ENCODE measurements around the gene KLHL30. TPM values are rescaled to one million over a fixed set of nuclear protein-coding genes. Genes with fewer than 3 reads are reported as not detected.

KLHL30 gene
- polyA plus RNA-seq, 3 donors: 0.22 to 2.5 (median 1.0) TPM

GRCh38 chr2:238140040-238140439 lies 1.6 kb downstream of the KLHL30 start:
- 87 to 93% (median 88%) methylated on average over 7 of the region's 7 CpGs for WGBS, 3 donors
- H3K27ac ChIP-seq (ENCODE audit: low read depth, low read length): no peak overlapping the region

DNA sequence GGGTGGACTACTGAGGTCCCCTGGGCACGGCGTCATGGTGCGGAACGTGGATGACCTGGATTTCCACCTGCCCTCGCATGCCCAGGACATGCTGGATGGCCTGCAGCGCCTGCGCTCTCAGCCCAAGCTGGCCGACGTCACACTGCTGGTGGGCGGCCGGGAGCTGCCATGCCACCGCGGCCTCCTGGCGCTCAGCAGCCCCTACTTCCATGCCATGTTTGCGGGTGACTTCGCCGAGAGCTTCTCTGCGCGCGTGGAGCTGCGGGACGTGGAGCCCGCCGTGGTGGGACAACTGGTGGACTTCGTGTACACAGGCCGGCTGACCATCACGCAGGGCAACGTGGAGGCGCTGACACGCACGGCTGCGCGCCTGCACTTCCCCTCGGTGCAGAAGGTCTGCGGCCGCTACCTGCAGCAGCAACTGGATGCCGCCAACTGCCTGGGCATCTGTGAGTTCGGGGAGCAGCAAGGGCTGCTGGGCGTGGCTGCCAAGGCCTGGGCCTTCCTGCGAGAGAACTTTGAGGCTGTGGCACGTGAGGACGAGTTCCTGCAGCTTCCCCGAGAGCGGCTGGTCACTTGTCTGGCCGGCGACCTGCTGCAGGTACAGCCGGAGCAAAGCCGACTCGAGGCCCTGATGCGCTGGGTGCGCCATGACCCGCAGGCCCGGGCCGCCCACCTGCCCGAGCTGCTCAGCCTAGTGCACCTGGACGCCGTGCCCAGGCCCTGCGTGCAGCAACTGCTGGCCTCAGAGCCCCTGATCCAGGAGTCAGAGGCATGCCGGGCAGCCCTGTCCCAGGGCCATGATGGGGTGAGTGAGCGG lies 2.5 kb downstream of the KLHL30 start:
- 91 to 97% (median 95%) methylated on average over 59 to 60 of the region's 60 CpGs for WGBS, 3 donors
- no peak overlapping the region for H3K27ac ChIP-seq (ENCODE audit: low read depth, low read length)

GRCh38 chr2:238141541-238142318 lies 3.3 kb downstream of the KLHL30 start:
- 64 to 68% (median 65%) methylated on average over 10 of the region's 10 CpGs for WGBS, 3 donors

DNA sequence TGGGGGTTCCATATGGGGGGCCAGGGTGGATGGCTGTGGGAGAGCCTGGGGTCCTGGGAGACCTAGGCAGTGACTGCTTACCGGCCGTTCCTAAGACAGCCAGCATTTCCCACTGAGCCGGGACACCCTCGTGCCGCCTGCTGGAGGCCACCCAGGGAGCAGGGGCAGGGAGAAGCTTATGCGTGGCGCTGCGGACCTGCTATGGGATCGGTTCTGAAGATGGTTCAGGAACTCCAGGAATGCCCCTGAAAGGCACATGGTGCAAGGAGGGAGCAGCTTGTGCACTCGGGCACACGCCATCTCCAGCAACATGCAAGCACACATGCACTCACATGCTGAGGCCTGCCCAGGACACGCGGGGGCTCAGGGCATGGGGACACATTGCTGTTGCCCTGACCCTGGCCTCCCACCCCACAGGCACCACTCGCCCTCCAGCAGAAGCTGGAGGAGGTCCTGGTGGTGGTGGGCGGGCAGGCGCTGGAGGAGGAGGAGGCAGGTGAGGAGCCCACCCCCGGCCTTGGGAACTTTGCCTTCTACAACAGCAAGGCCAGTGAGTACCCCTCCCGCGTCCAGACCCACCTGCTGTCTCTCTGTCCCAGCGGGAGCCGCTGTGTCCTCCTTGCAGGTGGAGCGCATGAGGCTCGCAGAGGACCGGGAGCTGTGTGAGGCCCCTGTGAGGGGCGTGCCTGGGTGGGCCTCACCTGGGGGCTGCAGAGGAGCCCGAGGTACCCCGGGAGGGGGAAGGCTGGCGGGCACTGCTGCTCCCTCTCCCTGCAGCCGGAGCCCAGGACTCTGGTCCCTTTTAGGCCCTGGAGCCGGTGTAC lies 4.1 kb downstream of the KLHL30 start:
- WGBS, 3 donors: 85 to 88% (median 88%) methylated on average over 29 to 30 of the region's 30 CpGs
- H3K27ac ChIP-seq (ENCODE audit: low read depth, low read length): no peak overlapping the region

More at GRCh38 chr2:238141541-238142318, 3.3 kb downstream of the KLHL30 start:
- no peak overlapping the region for H3K27ac ChIP-seq (ENCODE audit: low read depth, low read length)

DNA sequence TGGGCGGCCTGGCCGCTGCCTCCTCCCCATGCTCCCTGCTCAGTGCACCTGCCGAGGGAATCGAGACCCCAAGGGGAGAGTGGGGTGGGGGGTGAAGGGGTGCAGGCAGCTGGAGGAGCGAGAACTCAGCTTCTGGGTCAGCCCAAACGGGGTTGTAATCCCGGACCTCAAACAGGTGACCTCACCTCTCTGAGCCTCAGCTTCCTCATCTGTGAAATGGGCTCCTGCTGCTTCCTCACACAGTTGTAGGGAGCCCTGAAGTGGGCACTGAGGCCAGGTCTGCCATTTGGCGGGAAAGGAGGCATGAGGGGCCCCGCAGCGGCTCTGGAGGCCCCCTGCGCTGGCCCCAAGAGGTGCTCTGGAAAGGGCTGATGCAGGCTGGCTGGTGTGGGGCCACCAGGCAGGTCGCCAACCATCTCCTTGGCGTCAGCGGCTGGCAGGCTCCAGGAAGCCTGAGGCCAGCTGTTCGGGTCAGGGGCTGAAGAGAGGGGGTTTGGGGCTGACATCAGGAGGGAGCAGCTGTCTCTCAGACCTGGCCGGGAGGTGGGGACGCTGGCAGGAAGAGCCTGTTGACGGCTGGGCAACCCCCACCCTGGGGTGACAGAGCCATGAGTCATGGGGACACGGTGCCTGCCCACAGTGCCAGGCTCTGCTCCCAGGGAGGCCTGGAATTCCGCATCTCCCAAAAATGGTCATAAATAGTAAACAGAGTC lies 4.9 kb downstream of the KLHL30 start:
- no peak overlapping the region for H3K27ac ChIP-seq (ENCODE audit: low read depth, low read length)
- WGBS, 3 donors: 59 to 79% (median 68%) methylated on average over 20 of the region's 20 CpGs

GRCh38 chr2:238144262-238144661 lies 5.8 kb downstream of the KLHL30 start:
- WGBS, 3 donors: 72 to 81% (median 78%) methylated on average over 5 of the region's 5 CpGs

DNA sequence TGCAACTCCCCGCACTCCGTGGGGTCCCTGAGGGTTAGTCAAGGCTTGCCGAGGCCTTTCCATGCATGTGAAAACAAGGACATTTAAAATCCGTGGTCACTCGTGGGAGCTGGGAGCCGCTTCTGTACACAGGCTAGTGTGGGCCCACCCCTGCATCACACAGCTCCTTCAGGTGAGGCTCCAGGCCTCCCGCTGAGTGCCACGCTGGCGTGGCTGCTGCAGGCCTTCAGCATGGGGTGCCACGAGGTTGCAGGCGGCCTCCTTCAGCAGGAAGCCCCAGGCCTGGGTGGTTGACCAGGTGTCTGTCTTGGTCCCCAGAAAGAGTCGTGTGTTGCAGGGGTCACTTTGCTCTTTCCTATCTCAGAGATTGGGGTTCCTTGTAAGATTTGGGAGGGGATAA lies 6.6 kb downstream of the KLHL30 start:
- 84 to 87% (median 87%) methylated on average over 12 of the region's 12 CpGs for WGBS, 3 donors
- no peak overlapping the region for H3K27ac ChIP-seq (ENCODE audit: low read depth, low read length)

More at GRCh38 chr2:238144262-238144661, 5.8 kb downstream of the KLHL30 start:
- H3K27ac ChIP-seq (ENCODE audit: low read depth, low read length): no peak overlapping the region

DNA sequence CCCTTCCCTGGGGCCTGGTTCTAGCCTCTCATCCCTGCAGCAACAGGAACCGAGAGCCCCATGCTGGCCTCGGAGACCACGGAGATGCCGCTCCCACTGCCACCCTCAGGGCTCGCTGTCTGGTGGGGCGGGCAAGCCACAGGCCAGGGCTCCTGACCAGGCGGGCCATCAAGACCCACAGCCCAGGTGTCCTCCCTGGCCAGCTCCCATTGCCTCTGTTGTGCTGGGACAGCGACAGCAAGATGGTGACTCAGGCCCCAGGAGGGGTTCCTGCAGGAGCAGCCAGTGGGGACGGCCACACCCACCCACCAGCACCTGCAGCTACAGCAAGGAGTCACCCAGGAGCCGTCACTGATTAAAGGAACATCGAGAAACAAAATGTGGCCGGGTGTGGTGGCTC lies 7.4 kb downstream of the KLHL30 start:
- no peak overlapping the region for H3K27ac ChIP-seq (ENCODE audit: low read depth, low read length)
- 78 to 84% (median 79%) methylated on average over 12 of the region's 12 CpGs for WGBS, 3 donors

DNA sequence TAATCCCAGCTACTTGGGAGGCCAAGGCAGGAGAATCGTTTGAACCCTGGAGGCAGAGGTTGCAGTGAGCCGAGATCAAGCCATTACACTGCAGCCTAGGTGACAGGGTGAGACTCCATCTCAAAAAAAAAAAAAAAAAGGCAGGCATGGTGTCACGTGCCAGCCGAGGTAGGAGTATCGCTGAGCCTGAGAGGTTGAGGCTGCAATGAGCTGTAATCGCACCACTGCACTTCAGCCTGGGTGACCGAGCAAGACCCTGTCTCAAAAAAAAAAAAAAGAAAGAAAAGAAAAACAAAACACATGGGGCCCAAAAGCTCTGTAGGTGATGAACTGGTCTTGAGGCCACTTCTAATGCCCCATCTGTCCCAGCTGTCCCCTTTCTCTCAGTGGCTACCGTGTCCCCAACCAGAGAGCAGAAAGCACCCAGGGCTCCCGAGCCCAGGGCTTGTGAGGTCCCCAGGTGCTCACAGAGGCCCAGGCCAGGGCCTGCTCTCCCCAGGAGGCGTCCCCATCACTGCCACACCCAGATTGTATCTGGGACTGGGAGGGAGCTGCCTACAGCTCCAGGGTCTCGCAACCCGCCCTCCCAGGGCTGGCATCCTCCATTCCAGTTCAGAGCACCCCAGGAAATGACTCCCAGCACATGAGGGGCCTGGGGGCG lies 8.5 kb downstream of the KLHL30 start:
- WGBS, 3 donors: 89 to 92% (median 90%) methylated on average over 13 of the region's 13 CpGs
- H3K27ac ChIP-seq (ENCODE audit: low read depth, low read length): no peak overlapping the region

DNA sequence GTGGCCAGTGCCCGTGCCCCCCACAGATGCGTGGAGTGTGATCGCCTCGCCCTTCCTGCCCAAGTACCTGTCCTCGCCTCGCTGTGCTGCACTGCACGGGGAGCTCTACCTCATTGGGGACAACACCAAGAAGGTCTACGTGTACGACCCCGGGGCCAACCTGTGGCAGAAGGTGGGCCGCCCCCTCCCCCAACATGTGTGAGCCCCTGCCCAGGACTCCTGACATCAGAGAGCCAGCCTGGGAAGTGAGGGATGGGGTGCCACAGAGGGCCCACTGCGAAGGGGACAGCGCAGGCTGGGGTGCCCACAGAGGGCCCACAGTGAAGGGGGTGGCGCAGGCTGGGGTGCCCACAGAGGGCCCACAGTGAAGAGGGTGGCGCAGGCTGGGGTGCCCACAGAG lies 10.5 kb downstream of the KLHL30 start:
- WGBS, 3 donors: 94 to 95% (median 95%) methylated on average over 15 of the region's 15 CpGs
- no peak overlapping the region for H3K27ac ChIP-seq (ENCODE audit: low read depth, low read length)

GRCh38 chr2:238149841-238150572 lies 11.5 kb downstream of the KLHL30 start:
- WGBS, 3 donors: 76 to 83% (median 81%) methylated on average over 13 to 14 of the region's 14 CpGs
- no peak overlapping the region for H3K27ac ChIP-seq (ENCODE audit: low read depth, low read length)

- no peak overlapping the region for H3K27ac ChIP-seq (ENCODE audit: low read depth, low read length)
- WGBS, 3 donors: 92 to 96% (median 94%) methylated on average over 20 to 24 of the region's 25 CpGs
Measured at GRCh38 chr2:238150686-238151085, 12.2 kb downstream of the KLHL30 start.

GRCh38 chr2:238151205-238151604 lies 12.7 kb downstream of the KLHL30 start:
- 85 to 87% (median 86%) methylated on average over 13 of the region's 13 CpGs for WGBS, 3 donors
- H3K27ac ChIP-seq (ENCODE audit: low read depth, low read length): no peak overlapping the region

DNA sequence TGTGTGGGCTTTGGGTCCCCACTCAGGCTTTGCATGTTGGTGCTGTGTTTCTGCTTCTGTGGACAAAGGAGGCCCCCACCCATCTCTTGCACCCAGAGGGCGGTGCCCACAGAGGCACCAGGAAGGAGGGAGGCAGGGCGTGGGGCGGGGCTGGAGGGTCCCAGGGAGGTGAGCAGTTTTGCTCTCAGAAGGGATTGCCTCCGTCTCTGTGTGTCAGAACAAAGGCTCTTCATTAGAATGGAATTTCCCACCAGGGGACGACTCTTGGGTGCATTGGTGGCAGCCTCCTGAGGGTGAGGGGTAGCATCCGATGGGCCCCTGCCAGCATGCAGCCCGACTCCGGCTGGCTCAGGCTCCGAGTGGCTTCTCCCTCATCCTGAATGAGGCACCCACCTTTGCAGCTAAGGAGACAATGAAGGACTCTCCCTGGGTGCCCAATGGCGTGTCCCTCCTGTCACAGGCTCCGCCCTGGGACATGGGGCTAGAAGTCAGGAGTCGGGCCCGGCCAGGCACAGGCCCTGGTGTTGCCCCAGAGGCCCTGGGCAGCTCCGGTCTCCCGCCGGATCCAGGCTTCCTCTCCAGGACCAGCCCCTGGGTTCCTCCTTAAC lies 13.3 kb downstream of the KLHL30 start:
- H3K27ac ChIP-seq (ENCODE audit: low read depth, low read length): no peak overlapping the region
- 78 to 90% (median 87%) methylated on average over 16 of the region's 16 CpGs for WGBS, 3 donors

- no peak overlapping the region for H3K27ac ChIP-seq (ENCODE audit: low read depth, low read length)
- 83 to 86% (median 83%) methylated on average over 20 to 22 of the region's 22 CpGs for WGBS, 3 donors
Measured at GRCh38 chr2:238152771-238153688, 14.6 kb downstream of the KLHL30 start.

- no peak overlapping the region for H3K27ac ChIP-seq (ENCODE audit: low read depth, low read length)
- 91 to 96% (median 93%) methylated on average over 10 of the region's 10 CpGs for WGBS, 3 donors
Measured at GRCh38 chr2:238154570-238154969, 16.1 kb downstream of the KLHL30 start.

Measured in adipose tissue (tissue), 3 donors.